Measurements from ENCODE around the gene LIMS2.

The LIMS2 gene

GRCh38 chr2:127622561-127623387, 52.6 kb downstream of the LIMS2 start:
- Histone ChIP-seq H3K4me2 (ENCODE audit: low read depth, low read length, poor library complexity, severe bottlenecking) (no peak overlapping the region), H3K79me2 (ENCODE audit: insufficient read depth, low read length) (no peaks in the 10 kb centered on the region), H3K4me3 (ENCODE audit: insufficient read depth, low read length, poor library complexity, severe bottlenecking) (no peak overlapping the region), H3K9me2 (replicated peaks; ENCODE audit: insufficient read depth, low read length) (no peaks in the 10 kb centered on the region), H3K36me3 (ENCODE audit: low read length) (no peaks in the 10 kb centered on the region), H3K27me3 (ENCODE audit: low read length) (no peaks in the 10 kb centered on the region), H4K20me1 (ENCODE audit: low read depth, low read length) (no peaks in the 10 kb centered on the region), H3F3A (ENCODE audit: insufficient read depth) (no peaks in the 10 kb centered on the region), H3K9ac (ENCODE audit: low read length) (no peak overlapping the region), H3K27ac (ENCODE audit: low read depth, low read length) (no peak overlapping the region), H2AFZ (ENCODE audit: low read depth, low read length, severe bottlenecking) (no peak overlapping the region), H3K9me3 (ENCODE audit: insufficient read depth, low read length) (no peaks in the 10 kb centered on the region)
- TF ChIP-seq CTCF (IDR thresholded peaks at IDR 0.05; ENCODE audit: insufficient read depth, low read length, poor library complexity, severe bottlenecking) = no peak
- TF ChIP-seq EZH2phosphoT487 (conservative IDR thresholded peaks at IDR 0.05; ENCODE audit: low read length) = no peak

- no peaks in the 10 kb centered on the region for H3K36me3 ChIP-seq (ENCODE audit: low read length)
- H3K79me2 ChIP-seq (ENCODE audit: insufficient read depth, low read length) = no peaks in the 10 kb centered on the region
- H3K9me2 ChIP-seq (replicated peaks; ENCODE audit: insufficient read depth, low read length) = no peaks in the 10 kb centered on the region
- no peak overlapping the region for H3K27ac ChIP-seq (ENCODE audit: low read depth, low read length)
- no peak overlapping the region for H3K9ac ChIP-seq (ENCODE audit: low read length)
- H2AFZ ChIP-seq (ENCODE audit: low read depth, low read length, severe bottlenecking) = no peak overlapping the region
- H3F3A ChIP-seq (ENCODE audit: insufficient read depth) = no peaks in the 10 kb centered on the region
- TF ChIP-seq CTCF (IDR thresholded peaks at IDR 0.05; ENCODE audit: insufficient read depth, low read length, poor library complexity, severe bottlenecking) = no peak
- TF ChIP-seq EZH2phosphoT487 (conservative IDR thresholded peaks at IDR 0.05; ENCODE audit: low read length) = no peak
- H3K9me3 ChIP-seq (ENCODE audit: insufficient read depth, low read length) = no peaks in the 10 kb centered on the region
- H4K20me1 ChIP-seq (ENCODE audit: low read depth, low read length) = no peaks in the 10 kb centered on the region
- H3K4me2 ChIP-seq (ENCODE audit: low read depth, low read length, poor library complexity, severe bottlenecking) = no peak overlapping the region
- H3K27me3 ChIP-seq (ENCODE audit: low read length) = no peaks in the 10 kb centered on the region
- H3K4me3 ChIP-seq (ENCODE audit: insufficient read depth, low read length, poor library complexity, severe bottlenecking) = no peak overlapping the region
Observed at GRCh38 chr2:127621981-127622431, 53.3 kb downstream of the LIMS2 start.

- Histone ChIP-seq H3K4me2 (ENCODE audit: low read depth, low read length, poor library complexity, severe bottlenecking) (no peak overlapping the region), H3K36me3 (ENCODE audit: low read length) (no peaks in the 10 kb centered on the region)
Observed at GRCh38 chr2:127620866-127621265, 54.5 kb downstream of the LIMS2 start.

More at GRCh38 chr2:127620866-127621265, 54.5 kb downstream of the LIMS2 start:
- H3K9me2 ChIP-seq (replicated peaks; ENCODE audit: insufficient read depth, low read length) = no peaks in the 10 kb centered on the region
- H3K79me2 ChIP-seq (ENCODE audit: insufficient read depth, low read length) = no peaks in the 10 kb centered on the region
- no peaks in the 10 kb centered on the region for H4K20me1 ChIP-seq (ENCODE audit: low read depth, low read length)
- H3F3A ChIP-seq (ENCODE audit: insufficient read depth) = no peaks in the 10 kb centered on the region
- no peaks in the 10 kb centered on the region for H3K27me3 ChIP-seq (ENCODE audit: low read length)
- no peak for TF ChIP-seq CTCF (IDR thresholded peaks at IDR 0.05; ENCODE audit: insufficient read depth, low read length, poor library complexity, severe bottlenecking)
- H3K9me3 ChIP-seq (ENCODE audit: insufficient read depth, low read length) = no peaks in the 10 kb centered on the region
- no peak overlapping the region for H3K9ac ChIP-seq (ENCODE audit: low read length)
- H2AFZ ChIP-seq (ENCODE audit: low read depth, low read length, severe bottlenecking) = no peak overlapping the region
- H3K4me3 ChIP-seq (ENCODE audit: insufficient read depth, low read length, poor library complexity, severe bottlenecking) = no peak overlapping the region
- no peak overlapping the region for H3K27ac ChIP-seq (ENCODE audit: low read depth, low read length)
